HEK293 (cell line): ENCODE measurements around the gene DKK3.

Source experiments
- TCF7L2 ChIP-seq: IDR thresholded peaks from 2 replicates; pipeline ENCODE4 v1.6.1; 2011; ENCODE audit warnings: low read depth, mild to moderate bottlenecking, inconsistent platforms, low read length, moderate library complexity, borderline replicate concordance
- ZFP69B ChIP-seq: fragments of 450-650 bp; formaldehyde crosslinking; IDR thresholded peaks from 2 replicates; pipeline ENCODE4 v1.5.1; 2016; ENCODE audit warnings: missing biosample characterization, missing genetic modification characterization
- ZNF530 ChIP-seq: fragments of 450-650 bp; formaldehyde crosslinking; IDR thresholded peaks from 2 replicates; pipeline ENCODE4 v1.5.1; 2016; ENCODE audit warnings: low read depth, missing biosample characterization, missing genetic modification characterization
- TF ChIP-seq, protein P1 (sequence below): fragments of 450-650 bp; formaldehyde crosslinking; IDR thresholded peaks from 2 replicates; pipeline ENCODE4 v1.5.1; 2016; ENCODE audit warnings: missing biosample characterization, missing genetic modification characterization

DNA sequence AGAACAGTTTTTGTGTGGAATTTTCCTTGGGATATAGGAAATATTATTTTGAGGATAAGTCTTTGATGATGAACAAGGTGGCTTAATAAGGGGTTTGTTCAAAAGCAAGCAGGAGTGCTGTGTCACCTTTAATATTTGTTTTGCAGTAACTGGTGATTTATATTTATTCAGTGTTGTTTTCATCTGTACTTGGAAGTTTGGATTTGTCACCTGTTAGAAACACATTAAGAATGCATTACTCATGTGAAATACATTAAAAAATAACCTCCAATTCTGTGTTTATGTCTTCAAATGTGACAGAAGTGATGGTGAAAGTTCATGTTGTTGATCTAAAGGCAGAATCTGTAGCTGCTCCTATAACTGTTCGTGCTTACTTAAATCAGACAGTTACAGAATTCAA, 70.5 kb downstream of the DKK3 start:
- TF ChIP-seq, protein P1, sequence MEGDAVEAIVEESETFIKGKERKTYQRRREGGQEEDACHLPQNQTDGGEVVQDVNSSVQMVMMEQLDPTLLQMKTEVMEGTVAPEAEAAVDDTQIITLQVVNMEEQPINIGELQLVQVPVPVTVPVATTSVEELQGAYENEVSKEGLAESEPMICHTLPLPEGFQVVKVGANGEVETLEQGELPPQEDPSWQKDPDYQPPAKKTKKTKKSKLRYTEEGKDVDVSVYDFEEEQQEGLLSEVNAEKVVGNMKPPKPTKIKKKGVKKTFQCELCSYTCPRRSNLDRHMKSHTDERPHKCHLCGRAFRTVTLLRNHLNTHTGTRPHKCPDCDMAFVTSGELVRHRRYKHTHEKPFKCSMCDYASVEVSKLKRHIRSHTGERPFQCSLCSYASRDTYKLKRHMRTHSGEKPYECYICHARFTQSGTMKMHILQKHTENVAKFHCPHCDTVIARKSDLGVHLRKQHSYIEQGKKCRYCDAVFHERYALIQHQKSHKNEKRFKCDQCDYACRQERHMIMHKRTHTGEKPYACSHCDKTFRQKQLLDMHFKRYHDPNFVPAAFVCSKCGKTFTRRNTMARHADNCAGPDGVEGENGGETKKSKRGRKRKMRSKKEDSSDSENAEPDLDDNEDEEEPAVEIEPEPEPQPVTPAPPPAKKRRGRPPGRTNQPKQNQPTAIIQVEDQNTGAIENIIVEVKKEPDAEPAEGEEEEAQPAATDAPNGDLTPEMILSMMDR (tag by site-specific recombination) = no peak
- TF ChIP-seq TCF7L2 (no peak), ZNF530 (no peak), ZFP69B (no peak)
